Measurements from ENCODE around the gene RPUSD1. TPM values are rescaled to one million over a fixed set of nuclear protein-coding genes. Genes with fewer than 3 reads are reported as not detected.

RPUSD1 gene
- total and polyA plus RNA-seq, 2 of the 13 experiments (the other 11 are each of a cell fraction or from before 2014, with no cell fraction given), result 13.1 to 26.2 TPM

DNA sequence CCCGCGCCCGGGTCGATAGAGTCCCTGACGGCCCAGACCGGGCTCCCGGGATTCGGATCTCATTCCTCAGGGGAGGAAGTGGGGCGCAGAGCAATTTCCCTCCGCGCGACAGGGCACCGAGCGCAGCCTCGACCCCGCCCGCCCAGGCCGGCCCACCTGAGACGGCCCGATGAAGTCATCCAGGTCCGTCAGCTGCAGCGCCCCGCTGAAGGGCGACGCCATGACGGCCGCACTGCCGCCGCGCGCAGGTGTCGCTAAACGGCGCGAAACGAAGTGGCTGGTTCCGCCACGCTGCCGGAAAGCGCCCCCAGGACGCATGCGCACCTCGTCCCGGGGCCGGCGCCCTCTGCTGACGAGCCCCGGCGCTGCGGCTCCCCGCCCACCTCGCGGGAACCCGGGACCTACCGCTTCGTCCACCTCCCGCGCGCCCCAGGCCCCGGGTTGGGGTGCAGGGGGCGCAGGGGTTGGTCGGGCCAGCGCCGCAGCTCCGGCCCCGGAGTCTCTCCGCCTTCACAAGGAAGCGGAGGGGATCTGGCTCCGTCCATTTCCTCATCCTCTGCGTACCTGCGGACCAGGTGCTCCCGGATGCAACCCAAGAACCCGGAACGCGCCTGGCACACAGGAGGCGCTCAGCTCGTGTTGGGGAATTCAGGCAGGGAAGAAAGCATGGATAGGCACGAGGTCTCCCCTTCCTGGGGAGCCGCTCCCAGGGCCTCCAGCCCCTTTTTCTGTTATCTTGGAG lies 47.2 kb downstream of the RPUSD1 start, which contains the start of gene CIAO3 (continued):
- TF ChIP-seq GATA4 (IDR thresholded peaks at IDR 0.05; ENCODE audit: borderline replicate concordance, low read depth) (peak; percentile 49; the same call in 1 of the 2 replicates), GATAD2A (CRISPR knock-in tag; IDR thresholded peaks at IDR 0.05) (peak; percentile 21; the same call in 1 of the 2 replicates), ZNF747 (CRISPR knock-in tag; IDR thresholded peaks at IDR 0.05; ENCODE audit: borderline replicate concordance) (peak; percentile 78; the same call in 1 of the 2 replicates), CBX1 (IDR thresholded peaks at IDR 0.05; ENCODE audit: low read depth) (peak; percentile 67), ZNF556 (CRISPR knock-in tag; IDR thresholded peaks at IDR 0.05; ENCODE audit: borderline replicate concordance) (peak; percentile 87; the same call in 1 of the 2 replicates), PCBP2 (optimal IDR thresholded peaks at IDR 0.05; ENCODE audit: low read depth, low read length, poor library complexity, severe bottlenecking) (no peak), SRF (IDR thresholded peaks at IDR 0.05; ENCODE audit: low read depth, low read length) (no peak), ZNF629 (CRISPR knock-in tag; conservative IDR thresholded peaks at IDR 0.05) (0 out of 2 replicates have a peak, but pooled peaks have one; percentile 14), ZBTB20 (CRISPR knock-in tag; IDR thresholded peaks at IDR 0.05; ENCODE audit: borderline replicate concordance, low read depth) (peak; percentile 43; the same call in 1 of the 2 replicates), ZNF329 (CRISPR knock-in tag; IDR thresholded peaks at IDR 0.05; ENCODE audit: low read depth) (no peak), RAD21 (CRISPR knock-in tag; IDR thresholded peaks at IDR 0.05) (peak; percentile 78), ARNT2 (CRISPR knock-in tag; IDR thresholded peaks at IDR 0.05; ENCODE audit: low read depth) (peak; percentile 91), HOXD1 (CRISPR knock-in tag; IDR thresholded peaks at IDR 0.05) (peak; percentile 78), ZNF883 (CRISPR knock-in tag; IDR thresholded peaks at IDR 0.05; ENCODE audit: not compliant biosample characterization) (peak; percentile 51), YEATS4 (CRISPR knock-in tag; IDR thresholded peaks at IDR 0.05; ENCODE audit: borderline replicate concordance) (peak; percentile 80)
- TF ChIP-seq, protein P1, sequence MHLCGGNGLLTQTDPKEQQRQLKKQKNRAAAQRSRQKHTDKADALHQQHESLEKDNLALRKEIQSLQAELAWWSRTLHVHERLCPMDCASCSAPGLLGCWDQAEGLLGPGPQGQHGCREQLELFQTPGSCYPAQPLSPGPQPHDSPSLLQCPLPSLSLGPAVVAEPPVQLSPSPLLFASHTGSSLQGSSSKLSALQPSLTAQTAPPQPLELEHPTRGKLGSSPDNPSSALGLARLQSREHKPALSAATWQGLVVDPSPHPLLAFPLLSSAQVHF (CRISPR knock-in tag; IDR thresholded peaks at IDR 0.05), result peak; percentile 43; the same call in 1 of the 2 replicates
- TF ChIP-seq, protein P2, sequence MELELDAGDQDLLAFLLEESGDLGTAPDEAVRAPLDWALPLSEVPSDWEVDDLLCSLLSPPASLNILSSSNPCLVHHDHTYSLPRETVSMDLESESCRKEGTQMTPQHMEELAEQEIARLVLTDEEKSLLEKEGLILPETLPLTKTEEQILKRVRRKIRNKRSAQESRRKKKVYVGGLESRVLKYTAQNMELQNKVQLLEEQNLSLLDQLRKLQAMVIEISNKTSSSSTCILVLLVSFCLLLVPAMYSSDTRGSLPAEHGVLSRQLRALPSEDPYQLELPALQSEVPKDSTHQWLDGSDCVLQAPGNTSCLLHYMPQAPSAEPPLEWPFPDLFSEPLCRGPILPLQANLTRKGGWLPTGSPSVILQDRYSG (CRISPR knock-in tag; IDR thresholded peaks at IDR 0.05), result no peak
- TF ChIP-seq, protein P3, sequence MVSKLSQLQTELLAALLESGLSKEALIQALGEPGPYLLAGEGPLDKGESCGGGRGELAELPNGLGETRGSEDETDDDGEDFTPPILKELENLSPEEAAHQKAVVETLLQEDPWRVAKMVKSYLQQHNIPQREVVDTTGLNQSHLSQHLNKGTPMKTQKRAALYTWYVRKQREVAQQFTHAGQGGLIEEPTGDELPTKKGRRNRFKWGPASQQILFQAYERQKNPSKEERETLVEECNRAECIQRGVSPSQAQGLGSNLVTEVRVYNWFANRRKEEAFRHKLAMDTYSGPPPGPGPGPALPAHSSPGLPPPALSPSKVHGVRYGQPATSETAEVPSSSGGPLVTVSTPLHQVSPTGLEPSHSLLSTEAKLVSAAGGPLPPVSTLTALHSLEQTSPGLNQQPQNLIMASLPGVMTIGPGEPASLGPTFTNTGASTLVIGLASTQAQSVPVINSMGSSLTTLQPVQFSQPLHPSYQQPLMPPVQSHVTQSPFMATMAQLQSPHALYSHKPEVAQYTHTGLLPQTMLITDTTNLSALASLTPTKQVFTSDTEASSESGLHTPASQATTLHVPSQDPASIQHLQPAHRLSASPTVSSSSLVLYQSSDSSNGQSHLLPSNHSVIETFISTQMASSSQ (IDR thresholded peaks at IDR 0.05; ENCODE audit: low read depth), result no peak
- TF ChIP-seq, protein P3 (CRISPR knock-in tag; IDR thresholded peaks at IDR 0.05; ENCODE audit: borderline replicate concordance), result peak; percentile 85
- TF ChIP-seq, protein P4, sequence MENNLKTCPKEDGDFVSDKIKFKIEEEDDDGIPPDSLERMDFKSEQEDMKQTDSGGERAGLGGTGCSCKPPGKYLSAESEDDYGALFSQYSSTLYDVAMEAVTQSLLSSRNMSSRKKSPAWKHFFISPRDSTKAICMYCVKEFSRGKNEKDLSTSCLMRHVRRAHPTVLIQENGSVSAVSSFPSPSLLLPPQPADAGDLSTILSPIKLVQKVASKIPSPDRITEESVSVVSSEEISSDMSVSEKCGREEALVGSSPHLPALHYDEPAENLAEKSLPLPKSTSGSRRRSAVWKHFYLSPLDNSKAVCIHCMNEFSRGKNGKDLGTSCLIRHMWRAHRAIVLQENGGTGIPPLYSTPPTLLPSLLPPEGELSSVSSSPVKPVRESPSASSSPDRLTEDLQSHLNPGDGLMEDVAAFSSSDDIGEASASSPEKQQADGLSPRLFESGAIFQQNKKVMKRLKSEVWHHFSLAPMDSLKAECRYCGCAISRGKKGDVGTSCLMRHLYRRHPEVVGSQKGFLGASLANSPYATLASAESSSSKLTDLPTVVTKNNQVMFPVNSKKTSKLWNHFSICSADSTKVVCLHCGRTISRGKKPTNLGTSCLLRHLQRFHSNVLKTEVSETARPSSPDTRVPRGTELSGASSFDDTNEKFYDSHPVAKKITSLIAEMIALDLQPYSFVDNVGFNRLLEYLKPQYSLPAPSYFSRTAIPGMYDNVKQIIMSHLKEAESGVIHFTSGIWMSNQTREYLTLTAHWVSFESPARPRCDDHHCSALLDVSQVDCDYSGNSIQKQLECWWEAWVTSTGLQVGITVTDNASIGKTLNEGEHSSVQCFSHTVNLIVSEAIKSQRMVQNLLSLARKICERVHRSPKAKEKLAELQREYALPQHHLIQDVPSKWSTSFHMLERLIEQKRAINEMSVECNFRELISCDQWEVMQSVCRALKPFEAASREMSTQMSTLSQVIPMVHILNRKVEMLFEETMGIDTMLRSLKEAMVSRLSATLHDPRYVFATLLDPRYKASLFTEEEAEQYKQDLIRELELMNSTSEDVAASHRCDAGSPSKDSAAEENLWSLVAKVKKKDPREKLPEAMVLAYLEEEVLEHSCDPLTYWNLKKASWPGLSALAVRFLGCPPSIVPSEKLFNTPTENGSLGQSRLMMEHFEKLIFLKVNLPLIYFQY (CRISPR knock-in tag; IDR thresholded peaks at IDR 0.05; ENCODE audit: borderline replicate concordance), result peak; percentile 74; the same call in 1 of the 2 replicates
